Activated CD8-positive, alpha-beta T cell treated with anti-CD3 and anti-CD28 coated beads for 36 hours (primary cell): ENCODE measurements around the gene SLC44A1. TPM values are rescaled to one million over a fixed set of nuclear protein-coding genes. Genes with fewer than 3 reads are reported as not detected.
A peak's percentile ranks its signal among the peaks of the same experiment; 100 is the strongest.

Experiments
- ATAC-seq: fragments of 200-7000 bp; cut with Tn5 transposase; one replicate; pipeline ENCODE4 v1.10.0; 2021; ENCODE audit warnings: mild to moderate bottlenecking, moderate library complexity
- CTCF ChIA-PET: fragments of 350-600 bp; sonication (Branson Sonifier 250); formaldehyde crosslinking; loops from one replicate; lab custom pipeline; 2021; ENCODE audit warnings: antibody characterized with exemption; lab: Charles Lee
- POLR2A ChIA-PET: fragments of 350-600 bp; sonication (Branson Sonifier 250); formaldehyde crosslinking; loops from one replicate; lab custom pipeline; 2021; ENCODE audit warnings: antibody characterized with exemption; lab: Charles Lee
- DNase-seq: peaks from one replicate; pipeline ENCODE4 v3.0.0-alpha.2; 2020
- H3K27ac Mint-ChIP-seq: one replicate; pipeline ENCODE4 v1.8.0; 2021; ENCODE audit warnings: mild to moderate bottlenecking, mixed read lengths
- H3K27me3 Mint-ChIP-seq: one replicate; pipeline ENCODE4 v1.8.0; 2021; ENCODE audit warnings: mixed read lengths
- H3K36me3 Mint-ChIP-seq: one replicate; pipeline ENCODE4 v1.8.0; 2021; ENCODE audit warnings: low read depth, mixed read lengths
- H3K4me1 Mint-ChIP-seq: one replicate; pipeline ENCODE4 v1.8.0; 2021; ENCODE audit warnings: low read depth, mixed read lengths
- H3K4me3 Mint-ChIP-seq: one replicate; pipeline ENCODE4 v1.8.0; 2021; ENCODE audit warnings: mild to moderate bottlenecking, moderate library complexity, mixed read lengths
- H3K9me3 Mint-ChIP-seq: one replicate; pipeline ENCODE4 v1.8.0; 2021; ENCODE audit warnings: mixed read lengths
- CTCF ChIP-seq: fragments of 200-600 bp; IDR thresholded peaks from one replicate; pipeline ENCODE4 v1.8.0; 2022; ENCODE audit warnings: antibody characterized with exemption, mild to moderate bottlenecking
- intact Hi-C: fragments of 100-400 bp; cut with micrococcal nuclease; formaldehyde crosslinking; loops from one replicate; pipeline ENCODE4 v1.10.0; 2022
- total RNA-seq, 2 experiments: library from RNA; stranded (reverse); gene quantifications; one replicate each; pipeline ENCODE4 v1.2.3, GENCODE V29; 2021

The SLC44A1 gene
- total RNA-seq, 2 experiments from 2014 or later: 7.2 to 8.3 TPM

DNA sequence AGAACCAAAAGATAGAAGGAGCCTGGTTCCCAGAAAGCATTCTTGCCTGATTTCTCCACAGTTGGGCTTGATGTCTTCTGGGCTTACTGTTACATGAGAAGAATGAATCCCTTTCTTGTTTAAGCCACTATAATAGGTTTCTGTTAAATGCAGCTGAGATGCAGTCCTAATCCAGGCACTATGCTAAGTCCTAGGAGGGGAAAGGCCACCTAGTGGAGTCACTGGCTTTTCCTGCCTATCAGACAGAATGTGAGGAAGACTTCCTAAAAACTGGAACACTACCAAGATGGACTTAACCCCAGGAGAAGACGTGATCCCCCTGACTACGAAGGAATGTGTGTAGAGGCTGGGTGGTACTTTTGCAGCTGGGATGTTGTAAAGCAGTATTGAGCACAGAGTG is 169.1 kb downstream of the SLC44A1 start:
- POLR2A ChIA-PET: no interaction called here
- CTCF ChIA-PET: interaction anchor here (1.3 to 1.8 kb wide), 2 partner anchors 22 to 550 kb away, joined by 3 to 5 read pairs; no protein-coding TSS in a partner anchor
- Mint-ChIP-seq H3K9me3 (peaks cover 12% of the 10 kb centered on the region), H3K27me3 (peaks cover 37% of the 10 kb centered on the region), H3K4me3 (no peak overlapping the region), H3K4me1 (peaks cover 3% of the 10 kb centered on the region), H3K36me3 (peaks cover 3% of the 10 kb centered on the region), H3K27ac (no peak overlapping the region)
- no peak for TF ChIP-seq CTCF
- intact Hi-C loops: loop anchor here (10.0 kb wide), 1 partner anchor 169 kb away; the partner anchor contains the start of gene SLC44A1
- DNase-seq: no peak
- ATAC-seq: no peak

GRCh38 chr9:105414947-105415661 is 170.7 kb downstream of the SLC44A1 start:
- CTCF ChIA-PET: interaction anchor here (0.8 to 3.0 kb wide), 18 partner anchors 10 to 635 kb away, joined by 3 to 18 read pairs (median 4); partner anchors contain the start of gene SLC44A1
- POLR2A ChIA-PET: interaction anchor here (1.0 kb wide), 1 partner anchor 350 kb away, joined by 3 read pairs; no protein-coding TSS in a partner anchor
- Mint-ChIP-seq H3K9me3 (peaks cover 10% of the 10 kb centered on the region), H3K27me3 (peaks cover 28% of the 10 kb centered on the region), H3K36me3 (peaks cover 2% of the 10 kb centered on the region), H3K4me1 (peaks cover 3% of the 10 kb centered on the region), H3K27ac (no peak overlapping the region), H3K4me3 (no peak overlapping the region)
- ATAC-seq (peak; percentile 91), DNase-seq (peak; percentile 73)
- intact Hi-C loops: loop anchor here (2.0 to 10.0 kb wide), 3 partner anchors 170 to 552 kb away; partner anchors contain the start of gene SLC44A1
- peak; percentile 86 for TF ChIP-seq CTCF

GRCh38 chr9:105415662-105415980 is 171.2 kb downstream of the SLC44A1 start:
- DNase-seq (no peak), ATAC-seq (no peak)
- no peak overlapping the region for H3K4me3 Mint-ChIP-seq
- H3K27me3 Mint-ChIP-seq: peaks cover 24% of the 10 kb centered on the region
- no peak overlapping the region for H3K27ac Mint-ChIP-seq
- peak; percentile 8 for TF ChIP-seq CTCF
- ChIA-PET POLR2A (no interaction called here), CTCF (interaction anchor here (0.8 to 3.0 kb wide), 19 partner anchors 10 to 635 kb away, joined by 3 to 18 read pairs (median 4); partner anchors contain the start of gene SLC44A1)
- no peaks in the 10 kb centered on the region for H3K36me3 Mint-ChIP-seq
- H3K4me1 Mint-ChIP-seq: peaks cover 3% of the 10 kb centered on the region
- intact Hi-C loops: loop anchor here (2.0 to 10.0 kb wide), 3 partner anchors 171 to 553 kb away; partner anchors contain the start of gene SLC44A1
- H3K9me3 Mint-ChIP-seq: peaks cover 7% of the 10 kb centered on the region

DNA sequence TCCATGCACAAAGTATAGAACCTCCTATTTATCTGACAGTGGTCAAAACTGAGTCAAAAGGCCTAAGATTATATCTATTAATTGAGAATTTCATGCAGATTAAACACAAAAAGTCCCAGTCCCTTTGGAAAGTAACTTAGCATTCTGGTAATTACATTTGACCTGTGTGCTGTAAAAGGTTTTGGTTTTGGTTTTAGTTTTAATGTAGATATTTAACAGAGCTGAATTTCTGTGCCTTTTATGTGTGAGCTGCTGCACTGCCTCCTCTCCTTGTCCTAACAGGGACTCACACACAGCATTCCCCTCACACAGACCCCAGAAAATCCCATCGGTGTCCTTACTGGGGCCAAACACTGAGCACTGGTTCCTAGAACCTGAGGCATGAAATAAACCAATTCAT is 172.4 kb downstream of the SLC44A1 start:
- intact Hi-C loops: loop anchor here (10.0 kb wide), 1 partner anchor 172 kb away; the partner anchor contains the start of gene SLC44A1
- POLR2A ChIA-PET: no interaction called here
- ATAC-seq: no peak

More for the DNA sequence above, 172.4 kb downstream of the SLC44A1 start:
- H3K4me3 Mint-ChIP-seq: no peak overlapping the region
- TF ChIP-seq CTCF: no peak
- peaks cover 14% of the 10 kb centered on the region for H3K27me3 Mint-ChIP-seq
- peaks cover 3% of the 10 kb centered on the region for H3K4me1 Mint-ChIP-seq
- H3K9me3 Mint-ChIP-seq: peaks cover 3% of the 10 kb centered on the region
- DNase-seq: no peak
- no peak overlapping the region for H3K27ac Mint-ChIP-seq
- CTCF ChIA-PET: interaction anchor here (1.2 to 3.0 kb wide), 3 partner anchors 15 to 257 kb away, joined by 4 to 18 read pairs (median 7); no protein-coding TSS in a partner anchor
- no peaks in the 10 kb centered on the region for H3K36me3 Mint-ChIP-seq
